H1 (cell line): ENCODE data around the gene IFITM10. TPM values are rescaled to one million over a fixed set of nuclear protein-coding genes. Genes with fewer than 3 reads are reported as not detected.

Experiments used
- CTCF ChIA-PET: fragments of 300-600 bp; sonication (Branson Sonifier 250); formaldehyde crosslinking; loops from one replicate; lab custom pipeline; 2021; ENCODE audit not compliant: partially characterized antibody; lab: Charles Lee
- POLR2A ChIA-PET: fragments of 300-600 bp; sonication (Branson Sonifier 250); formaldehyde crosslinking; loops from one replicate; lab custom pipeline; 2021; ENCODE audit warnings: inconsistent platforms; ENCODE audit not compliant: partially characterized antibody; lab: Charles Lee
- DNase-seq, 2 experiments: peaks; one replicate each; pipeline versions ENCODE4 v3.0.0 to v3.0.0-alpha.2; 2010 to 2022; ENCODE audit warnings: low spot score in 2 of 2, low read depth in 1 of 2, mixed read lengths in 1 of 2
- FAIRE-seq: peaks from 2 replicates; lab custom pipeline; 2011; peaks lifted over from hg19 to GRCh38; lab: Jason Lieb, UNC
- H2AFZ ChIP-seq: 2 replicates; pipeline ENCODE4 v1.8.1; 2012; ENCODE audit warnings: low read length, inconsistent platforms
- H2AK5ac ChIP-seq: 2 replicates; pipeline ENCODE4 v1.6.1; 2013; ENCODE audit warnings: low read depth, low read length
- H2BK120ac ChIP-seq: replicated peaks from 2 replicates; pipeline ENCODE3; 2013; ENCODE audit warnings: low read depth, low read length, inconsistent platforms
- H2BK12ac ChIP-seq: 2 replicates; pipeline ENCODE4 v1.6.1; 2013; ENCODE audit warnings: low read depth, low read length
- H2BK15ac ChIP-seq: 2 replicates; pipeline ENCODE4 v1.6.1; 2013; ENCODE audit warnings: low read length
- H2BK20ac ChIP-seq: 2 replicates; pipeline ENCODE4 v1.6.1; 2013; ENCODE audit warnings: low read length
- H2BK5ac ChIP-seq: 2 replicates; pipeline ENCODE4 v1.6.1; 2013; ENCODE audit warnings: low read depth, low read length
- H3K14ac ChIP-seq: 2 replicates; pipeline ENCODE4 v1.6.1; 2013; ENCODE audit warnings: inconsistent platforms; ENCODE audit not compliant: insufficient read length
- H3K18ac ChIP-seq: 2 replicates; pipeline ENCODE4 v1.6.1; 2013; ENCODE audit warnings: low read length; ENCODE audit errors: extremely low read depth
- H3K23ac ChIP-seq: 2 replicates; pipeline ENCODE4 v1.6.1; 2013; ENCODE audit warnings: inconsistent platforms; ENCODE audit not compliant: insufficient read length
- H3K23me2 ChIP-seq: 2 replicates; pipeline ENCODE4 v1.6.1; 2013; ENCODE audit warnings: low read depth, low read length
- H3K27ac ChIP-seq: 2 replicates; pipeline ENCODE4 v1.6.1; 2011; ENCODE audit warnings: low read depth, low read length, inconsistent platforms
- H3K27me3 ChIP-seq, 4 experiments: replicated peaks in 1 of 4; 1 replicate in 1 of 4; 2 replicates in 3 of 4; pipeline versions ENCODE4 v1.6.1 to v1.8.1; 2011 to 2013; ENCODE audit warnings: low read length in 3 of 4, mild to moderate bottlenecking in 3 of 4, inconsistent platforms in 2 of 4, mixed read lengths in 2 of 4, moderate library complexity in 1 of 4; ENCODE audit not compliant: control insufficient read depth in 3 of 4, insufficient read depth in 3 of 4; ENCODE audit errors: extremely low read depth in 1 of 4
- H3K36me3 ChIP-seq, 4 experiments: 2 replicates each; pipeline versions ENCODE4 v1.6.1 to v1.8.1; 2011 to 2013; ENCODE audit warnings: mild to moderate bottlenecking in 4 of 4, low read length in 3 of 4, moderate library complexity in 2 of 4, control low read depth in 1 of 4, inconsistent platforms in 1 of 4; ENCODE audit not compliant: insufficient read depth in 4 of 4, control insufficient read depth in 2 of 4
- H3K4ac ChIP-seq: replicated peaks from 2 replicates; pipeline ENCODE3; 2013; ENCODE audit warnings: low read length, low read depth, mixed read lengths, inconsistent platforms; ENCODE audit not compliant: insufficient read length
- H3K4me1 ChIP-seq, 4 experiments: replicated peaks in 1 of 4; 1 replicate in 1 of 4; 2 replicates in 3 of 4; pipeline versions ENCODE4 v1.6.1 to v1.8.1; 2011 to 2013; ENCODE audit warnings: low read length in 3 of 4, inconsistent platforms in 2 of 4, mixed read lengths in 1 of 4; ENCODE audit not compliant: insufficient read depth in 4 of 4, control insufficient read depth in 3 of 4
- H3K4me2 ChIP-seq, 2 experiments: 2 replicates each; pipeline versions ENCODE4 v1.6.1 to v1.8.1; 2011 to 2013; ENCODE audit warnings: low read depth in 2 of 2, low read length in 2 of 2, control low read depth in 1 of 2, inconsistent platforms in 1 of 2, mild to moderate bottlenecking in 1 of 2; ENCODE audit not compliant: insufficient read depth in 1 of 2
- H3K4me3 ChIP-seq, 4 experiments: fragments of 200-600, 300-600 bp in 1 of 4; sonication (generic), shearing (Covaris generic), sonication (Bioruptor Twin) in 1 of 4; 2 replicates each; pipeline versions ENCODE4 v1.5.1 to v1.8.1; 2011 to 2016; ENCODE audit warnings: low read length in 4 of 4, low read depth in 3 of 4, control low read depth in 2 of 4, inconsistent platforms in 2 of 4, mild to moderate bottlenecking in 2 of 4, mixed read lengths in 1 of 4, moderate library complexity in 1 of 4; ENCODE audit not compliant: insufficient read depth in 2 of 4; ENCODE audit errors: extremely low read depth in 1 of 4
- H3K56ac ChIP-seq: replicated peaks from 2 replicates; pipeline ENCODE3; 2013; ENCODE audit warnings: low read depth, mild to moderate bottlenecking, mixed read lengths, low read length, inconsistent platforms; ENCODE audit not compliant: insufficient read length
- H3K79me1 ChIP-seq: 2 replicates; pipeline ENCODE4 v1.6.1; 2013; ENCODE audit warnings: low read depth, low read length, control low read depth
- H3K79me2 ChIP-seq, 2 experiments: 2 replicates each; pipeline versions ENCODE4 v1.6.1 to v1.8.1; 2012 to 2013; ENCODE audit warnings: low read length in 2 of 2, mild to moderate bottlenecking in 2 of 2, inconsistent platforms in 1 of 2; ENCODE audit not compliant: insufficient read depth in 2 of 2, control insufficient read depth in 1 of 2
- H3K9ac ChIP-seq, 4 experiments: replicated peaks in 1 of 4; 1 replicate in 1 of 4; 2 replicates in 3 of 4; pipeline versions ENCODE4 v1.6.1 to v1.8.1; 2011 to 2013; ENCODE audit warnings: low read depth in 3 of 4, low read length in 3 of 4, control low read depth in 2 of 4, mild to moderate bottlenecking in 2 of 4, moderate library complexity in 2 of 4, inconsistent platforms in 1 of 4; ENCODE audit errors: extremely low read depth in 1 of 4
- H3K9me3 ChIP-seq, 2 experiments: 2 replicates each; pipeline versions ENCODE4 v1.6.1 to v1.8.1; 2012 to 2013; ENCODE audit warnings: mild to moderate bottlenecking in 2 of 2, moderate library complexity in 2 of 2, control low read depth in 1 of 2, inconsistent platforms in 1 of 2, low read depth in 1 of 2, low read length in 1 of 2, mixed read lengths in 1 of 2; ENCODE audit not compliant: insufficient read depth in 2 of 2
- H4K20me1 ChIP-seq, 2 experiments: replicated peaks in 1 of 2; 2 replicates each; pipeline versions ENCODE3 to v1.8.1; 2011 to 2013; ENCODE audit warnings: inconsistent platforms in 2 of 2, low read length in 2 of 2, mild to moderate bottlenecking in 1 of 2; ENCODE audit not compliant: insufficient read depth in 2 of 2, control insufficient read depth in 1 of 2
- H4K5ac ChIP-seq: 2 replicates; pipeline ENCODE4 v1.6.1; 2013; ENCODE audit warnings: low read length, low read depth, mixed read lengths, inconsistent platforms; ENCODE audit not compliant: insufficient read length
- H4K8ac ChIP-seq: 2 replicates; pipeline ENCODE4 v1.8.0; 2013; ENCODE audit warnings: mild to moderate bottlenecking, moderate library complexity, low read length, inconsistent platforms; ENCODE audit not compliant: insufficient read depth; ENCODE audit errors: extremely low read depth
- H4K91ac ChIP-seq: replicated peaks from 2 replicates; pipeline ENCODE3; 2013; ENCODE audit warnings: low read length, mixed read lengths, inconsistent platforms; ENCODE audit not compliant: insufficient read length
- BRCA1 ChIP-seq: IDR thresholded peaks from 2 replicates; pipeline ENCODE4 v1.6.1; 2012; ENCODE audit warnings: low read depth, low read length, improper control_type of control experiment
- CBX5 ChIP-seq: fragments of 300-800, 300-1000 bp; sonication (generic); IDR thresholded peaks from 2 replicates; pipeline ENCODE4 v1.7.1; 2016; ENCODE audit warnings: antibody characterized with exemption, low read length, low read depth
- MAX ChIP-seq: IDR thresholded peaks from 2 replicates; pipeline ENCODE4 v1.6.1; 2012; ENCODE audit warnings: inconsistent platforms
- POLR2AphosphoS5 ChIP-seq: IDR thresholded peaks from 2 replicates; pipeline ENCODE4 v1.6.1; 2011; ENCODE audit warnings: low read depth, low read length
- RAD21 ChIP-seq, 2 experiments: IDR thresholded peaks in 1 of 2; conservative IDR thresholded peaks in 1 of 2; 2 replicates each; pipeline ENCODE4 v1.6.1; 2011; ENCODE audit warnings: low read depth in 2 of 2, low read length in 2 of 2, improper control_type of control experiment in 1 of 2, inconsistent platforms in 1 of 2, mild to moderate bottlenecking in 1 of 2, moderate library complexity in 1 of 2
- RBBP5 ChIP-seq: IDR thresholded peaks from 2 replicates; pipeline ENCODE4 v1.7.1; 2012; ENCODE audit warnings: low read depth, mild to moderate bottlenecking, inconsistent platforms, low read length, moderate library complexity, borderline replicate concordance
- RNF2 ChIP-seq: fragments of 200-900, 300-1000 bp; sonication (generic); IDR thresholded peaks from 2 replicates; pipeline ENCODE4 v1.7.1; 2016; ENCODE audit warnings: borderline replicate concordance, low read depth, mild to moderate bottlenecking, antibody characterized with exemption, low read length; ENCODE audit not compliant: poor library complexity, severe bottlenecking; ENCODE audit errors: missing control alignments
- TBP ChIP-seq: IDR thresholded peaks from 2 replicates; pipeline ENCODE4 v1.6.1; 2011; ENCODE audit warnings: low read depth, low read length, improper control_type of control experiment
- WGBS, 2 experiments: shearing (Covaris generic) in 1 of 2; methylation state at CpG; one replicate each; pipeline versions ENCODE4 v1.1.6 to v1.1.7; 2013 to 2015; ENCODE audit warnings: low lambda C conversion rate in 2 of 2, mixed read lengths in 2 of 2, inconsistent platforms in 1 of 2, low coverage in 1 of 2, missing lambda C conversion rate in 1 of 2; ENCODE audit not compliant: insufficient replicate concordance in 2 of 2, insufficient coverage in 1 of 2, insufficient read length in 1 of 2; ENCODE audit errors: extremely low coverage in 1 of 2, missing lambda C conversion rate in 1 of 2; 5-methylcytosine and 5-hydroxymethylcytosine counted together
- polyA plus RNA-seq, 7 experiments: library from polyadenylated mRNA; depleted of rRNA in 3 of 7; stranded (reverse) in 5 of 7; unstranded in 2 of 7; fragments of >200 nt in 5 of 7; fragments of 200-250 nt in 2 of 7; gene quantifications; 1 replicate in 5 of 7; 2 replicates in 1 of 7; 4 replicates in 1 of 7; pipeline versions ENCODE4 v1.2.1 to v1.2.3, GENCODE V29; 2011 to 2013; ENCODE audit warnings: missing spikeins in 2 of 7, mixed read lengths in 2 of 7
- total RNA-seq: library from RNA; stranded (reverse); fragmentation: NEBNext Ultra II Directional; extraction: Animal tissue kit (Norgen Biotek cat#: 25700); gene quantifications from 2 replicates; pipeline ENCODE4 v1.2.1, GENCODE V29; 2021
- TF ChIP-seq, protein P1 (sequence below), 3 experiments: IDR thresholded peaks; 1 replicate in 2 of 3; 2 replicates in 1 of 3; pipeline versions ENCODE4 v1.5.1 to v1.6.1; 2011; ENCODE audit warnings: low read length in 3 of 3, mild to moderate bottlenecking in 3 of 3, inconsistent platforms in 2 of 3, low read depth in 1 of 3, moderate library complexity in 1 of 3; ENCODE audit not compliant: insufficient read depth in 1 of 3; ENCODE audit errors: control extremely low read depth in 1 of 3

The IFITM10 gene
- total and polyA plus RNA-seq, 2 of the 8 experiments (the other 6 are each of a cell fraction or from before 2014, with no cell fraction given): 0.08 to 0.22 TPM

DNA sequence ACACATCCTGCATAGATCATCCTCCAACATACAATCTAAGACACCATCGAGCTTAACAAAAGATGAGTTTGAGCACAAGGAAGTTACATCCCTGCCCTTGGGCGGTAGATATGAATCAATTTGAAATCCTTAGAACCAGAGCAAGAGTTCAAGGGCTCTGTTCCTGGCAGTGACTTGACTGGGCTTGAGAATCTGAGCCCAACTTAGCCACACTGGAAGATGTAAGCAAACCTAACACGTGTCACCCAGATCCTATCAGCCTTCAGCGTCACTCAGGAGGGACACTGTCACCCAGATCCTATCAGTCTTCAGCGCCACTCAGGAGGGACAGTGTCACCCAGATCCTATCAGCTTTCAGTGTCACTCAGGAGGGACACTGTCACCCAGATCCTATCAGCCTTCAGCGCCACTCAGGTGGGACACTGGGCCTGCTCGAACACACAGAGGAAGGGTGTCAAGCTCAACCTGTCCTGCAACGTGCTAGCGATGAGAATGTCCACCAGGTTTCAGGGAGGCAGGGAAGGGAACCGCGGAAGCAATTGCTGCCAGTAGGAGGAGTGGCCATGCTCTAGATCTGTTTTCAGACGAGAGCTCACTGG, 46.1 kb upstream of the IFITM10 start:
- Histone ChIP-seq H3K9me3 (no peaks in the 10 kb centered on the region), H3K27ac (no peak overlapping the region), H2BK12ac (no peak overlapping the region; the same call in 1 of the 2 replicates), H3K79me2 (no peaks in the 10 kb centered on the region), H3K27me3 (peaks cover 0 to 3% (median 1%) of the 10 kb centered on the region in 4 experiments; a peak in 2 of 7 replicates), H3K9ac (no peak overlapping the region; a peak in 1 of 7 replicates), H3K14ac (no peak overlapping the region), H3K4me1 (no peaks in the 10 kb centered on the region), H3K4ac (no peak overlapping the region), H3K4me2 (no peak overlapping the region), H2BK5ac (no peak overlapping the region), H3K23ac (no peak overlapping the region), H3K23me2 (no peaks in the 10 kb centered on the region; the same call in 1 of the 2 replicates), H3K79me1 (no peaks in the 10 kb centered on the region), H4K5ac (no peak overlapping the region), H2AK5ac (no peak overlapping the region), H3K36me3 (no peaks in the 10 kb centered on the region), H2BK15ac (no peak overlapping the region), H4K8ac (no peak overlapping the region), H3K4me3 (no peak overlapping the region), H2AFZ (0 out of 2 replicates have a peak overlapping the region, but pooled peaks have one; percentile 26), H4K20me1 (no peaks in the 10 kb centered on the region), H2BK20ac (no peak overlapping the region), H4K91ac (no peak overlapping the region), H2BK120ac (no peak overlapping the region), H3K56ac (no peak overlapping the region), H3K18ac (no peak overlapping the region)
- 79% methylated on average over 12 of the region's 12 CpGs; no CpG with 5 or more reads in 1 of the 2 experiments for WGBS, 2 experiments
- no peak for DNase-seq
- CTCF ChIA-PET: interaction anchor here (0.8 to 4.7 kb wide), 10 partner anchors 10 to 354 kb away, joined by 3 to 26 read pairs (median 4); no protein-coding TSS in a partner anchor
- FAIRE-seq: no peak
- POLR2A ChIA-PET: no interaction called here
- TF ChIP-seq CBX5 (no peak), RAD21 (IDR thresholded peaks at IDR 0.05 in 1 of 2, conservative IDR thresholded peaks at IDR 0.05 in 1 of 2; ENCODE audit: low read depth in 2 of 2, low read length in 2 of 2) (peak in 1 of 2 experiments; percentile 12; a peak in 1 of 4 replicates), MAX (peak; percentile 77), RNF2 (no peak), TBP (no peak), POLR2AphosphoS5 (no peak), RBBP5 (no peak), BRCA1 (no peak)
- TF ChIP-seq, protein P1, sequence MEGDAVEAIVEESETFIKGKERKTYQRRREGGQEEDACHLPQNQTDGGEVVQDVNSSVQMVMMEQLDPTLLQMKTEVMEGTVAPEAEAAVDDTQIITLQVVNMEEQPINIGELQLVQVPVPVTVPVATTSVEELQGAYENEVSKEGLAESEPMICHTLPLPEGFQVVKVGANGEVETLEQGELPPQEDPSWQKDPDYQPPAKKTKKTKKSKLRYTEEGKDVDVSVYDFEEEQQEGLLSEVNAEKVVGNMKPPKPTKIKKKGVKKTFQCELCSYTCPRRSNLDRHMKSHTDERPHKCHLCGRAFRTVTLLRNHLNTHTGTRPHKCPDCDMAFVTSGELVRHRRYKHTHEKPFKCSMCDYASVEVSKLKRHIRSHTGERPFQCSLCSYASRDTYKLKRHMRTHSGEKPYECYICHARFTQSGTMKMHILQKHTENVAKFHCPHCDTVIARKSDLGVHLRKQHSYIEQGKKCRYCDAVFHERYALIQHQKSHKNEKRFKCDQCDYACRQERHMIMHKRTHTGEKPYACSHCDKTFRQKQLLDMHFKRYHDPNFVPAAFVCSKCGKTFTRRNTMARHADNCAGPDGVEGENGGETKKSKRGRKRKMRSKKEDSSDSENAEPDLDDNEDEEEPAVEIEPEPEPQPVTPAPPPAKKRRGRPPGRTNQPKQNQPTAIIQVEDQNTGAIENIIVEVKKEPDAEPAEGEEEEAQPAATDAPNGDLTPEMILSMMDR (IDR thresholded peaks at IDR 0.05; ENCODE audit: control extremely low read depth in 1 of 3, insufficient read depth in 1 of 3, low read depth in 1 of 3, low read length in 3 of 3): peak; percentile 36 to 65 (median 51)
